SKM-1 (cell line): ENCODE measurements around the gene SMYD2.

ENCODE experiments used
- DNase-seq: peaks from one replicate; lab custom pipeline; 2025; ENCODE audit not compliant: unreplicated experiment; lab: John Stamatoyannopoulos, UW

SMYD2 gene

DNA sequence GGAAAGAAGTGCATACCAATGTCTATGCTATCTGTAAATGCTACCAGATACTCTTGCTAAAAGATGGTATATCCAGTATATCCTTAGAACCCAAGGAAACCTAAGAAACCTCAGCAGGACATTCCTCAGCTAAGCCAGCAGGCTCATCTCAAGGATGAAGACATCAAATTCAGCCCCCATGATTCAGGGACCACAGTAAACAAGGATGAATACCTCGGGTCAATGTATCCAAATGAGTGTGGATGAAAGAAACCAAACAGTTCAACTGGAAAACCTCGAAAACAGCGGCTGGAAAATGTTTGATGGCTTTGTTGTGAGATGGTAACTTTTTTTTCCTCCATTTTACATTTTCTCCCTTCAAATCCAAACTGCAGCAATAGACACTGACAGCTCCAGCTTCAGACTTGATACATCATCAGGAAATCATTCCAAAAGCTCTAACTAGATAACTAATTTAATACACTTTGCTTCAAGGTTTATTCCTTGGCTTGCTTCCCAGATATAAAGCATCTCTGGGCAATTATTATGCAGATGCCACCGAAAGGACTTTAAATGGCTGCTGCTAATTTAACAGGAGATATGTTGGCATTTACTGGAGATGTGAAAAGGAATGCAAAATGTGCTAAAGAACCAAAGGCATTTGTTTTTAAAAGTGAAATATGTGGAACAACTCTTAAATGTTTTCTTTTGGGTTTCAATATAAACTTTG, 73.6 kb downstream of the SMYD2 start:
- DNase-seq = no peak

DNA sequence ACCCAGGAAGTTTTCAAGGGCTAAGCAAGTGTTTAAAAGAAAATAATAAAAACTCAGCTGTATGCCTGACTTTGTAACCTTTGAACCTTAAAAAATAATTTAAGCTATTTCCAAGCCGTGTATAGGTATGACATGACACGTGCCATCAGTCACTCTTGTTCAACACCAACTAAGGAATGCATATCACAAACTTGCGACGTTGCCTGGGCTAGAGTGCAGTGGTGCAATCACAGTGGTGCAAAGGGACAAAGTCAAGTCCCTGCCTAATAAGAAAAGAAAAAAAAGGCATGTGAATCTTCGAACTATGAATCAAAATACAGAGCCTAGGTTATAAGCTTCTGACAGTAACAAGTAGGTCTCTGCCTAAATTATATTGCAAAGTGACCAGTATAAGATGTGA, 79.2 kb downstream of the SMYD2 start:
- DNase-seq = no peak

DNA sequence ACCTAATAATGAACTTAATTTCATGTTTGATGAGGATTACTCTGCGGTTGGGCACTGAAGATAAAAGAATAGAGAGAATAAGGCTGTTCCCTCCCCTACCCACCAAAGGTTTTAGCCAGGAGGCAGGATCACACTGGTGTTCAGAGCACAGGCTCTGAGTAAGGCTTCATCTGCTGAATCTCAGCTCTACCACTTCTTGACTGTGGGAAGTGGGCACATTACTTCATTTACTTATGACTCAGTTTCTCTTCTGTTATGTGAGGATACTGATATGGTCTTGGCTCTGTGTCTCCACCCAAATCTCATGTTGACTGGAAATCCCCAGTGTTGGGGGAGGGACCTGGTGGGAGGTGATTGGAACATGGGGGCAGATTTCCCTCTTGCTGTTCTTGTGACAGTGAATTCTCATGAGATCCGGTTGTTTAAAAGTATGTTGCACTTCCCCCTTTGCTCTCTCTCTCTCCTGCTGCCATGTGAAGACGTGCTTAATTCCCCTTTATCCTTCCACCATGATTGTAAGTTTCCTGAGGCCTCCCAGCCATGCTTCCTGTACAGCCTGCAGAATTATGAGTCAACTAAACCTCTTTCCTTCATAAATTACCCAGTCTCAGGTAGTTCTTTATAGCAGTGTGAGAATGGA, 79.7 kb downstream of the SMYD2 start:
- DNase-seq = no peak

DNA sequence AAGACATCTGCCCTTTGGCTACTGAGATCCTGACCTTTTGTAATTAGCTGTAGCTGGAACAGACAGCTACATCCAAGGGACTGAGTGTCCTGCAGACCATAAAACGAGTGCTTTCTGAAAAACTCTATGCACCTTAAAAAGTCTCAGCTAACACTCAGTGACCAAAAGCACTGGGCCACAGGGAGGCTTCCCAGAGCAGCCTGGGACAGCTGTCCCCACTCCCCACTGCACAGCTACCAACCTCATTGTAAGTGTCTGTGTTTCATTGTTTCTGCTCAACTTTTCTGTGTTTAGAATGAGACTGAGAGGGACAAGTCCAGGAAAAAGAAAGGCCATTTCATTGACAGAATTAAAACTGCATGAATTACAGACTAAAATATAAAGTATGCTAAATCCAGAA, 80.7 kb downstream of the SMYD2 start:
- DNase-seq = no peak

DNA sequence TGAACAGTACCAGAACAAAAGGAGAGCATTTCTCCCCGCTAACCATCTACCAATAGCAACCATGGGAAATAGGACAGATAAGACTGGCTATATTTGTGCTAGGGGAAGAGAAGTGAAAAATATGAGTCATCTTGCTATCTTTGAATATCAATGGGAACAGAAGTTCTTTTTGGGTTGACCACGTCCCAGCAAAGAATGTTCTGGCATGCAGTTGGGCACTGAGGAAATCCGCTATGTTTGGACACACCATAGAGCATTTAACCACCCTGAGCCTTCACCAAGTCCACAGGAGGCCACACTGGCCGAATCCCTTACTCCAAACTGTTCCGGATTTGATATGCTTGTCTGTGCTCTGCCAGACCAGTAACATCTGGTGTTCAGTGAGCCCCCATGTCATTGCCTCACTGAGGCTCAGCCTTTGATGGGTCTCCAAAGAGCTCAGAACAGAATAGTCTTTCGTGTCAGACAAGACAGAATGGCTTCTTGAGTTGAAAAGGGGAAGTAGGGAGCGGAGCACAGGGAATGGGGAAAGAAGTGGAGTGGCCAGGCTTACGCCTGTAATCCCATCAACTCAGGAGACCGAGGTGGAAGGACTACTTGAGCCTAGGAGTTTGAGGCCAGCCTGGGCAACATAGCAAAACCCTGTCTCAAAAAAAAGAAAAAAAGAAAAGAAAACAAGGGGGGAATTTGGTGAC, 81.4 kb downstream of the SMYD2 start:
- DNase-seq = peak; percentile 51

DNA sequence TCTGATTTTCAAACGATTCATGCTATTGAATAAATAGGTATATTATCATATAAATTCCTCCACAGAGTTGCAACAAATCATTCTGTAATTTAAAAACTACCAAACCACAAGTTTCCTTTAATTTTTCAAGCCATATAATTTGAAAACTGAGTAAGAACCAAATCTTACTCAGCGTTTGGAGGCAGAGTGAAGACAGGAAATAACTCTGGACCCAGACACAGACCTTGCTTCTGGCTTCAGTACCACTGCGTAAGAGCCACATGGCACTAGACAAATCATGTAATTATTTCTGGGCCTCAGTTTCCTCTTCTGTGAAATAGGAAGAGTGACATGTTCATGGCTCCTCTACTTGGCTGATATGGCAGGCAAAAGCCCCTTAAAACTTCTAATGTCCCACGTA, 82.4 kb downstream of the SMYD2 start:
- no peak for DNase-seq

DNA sequence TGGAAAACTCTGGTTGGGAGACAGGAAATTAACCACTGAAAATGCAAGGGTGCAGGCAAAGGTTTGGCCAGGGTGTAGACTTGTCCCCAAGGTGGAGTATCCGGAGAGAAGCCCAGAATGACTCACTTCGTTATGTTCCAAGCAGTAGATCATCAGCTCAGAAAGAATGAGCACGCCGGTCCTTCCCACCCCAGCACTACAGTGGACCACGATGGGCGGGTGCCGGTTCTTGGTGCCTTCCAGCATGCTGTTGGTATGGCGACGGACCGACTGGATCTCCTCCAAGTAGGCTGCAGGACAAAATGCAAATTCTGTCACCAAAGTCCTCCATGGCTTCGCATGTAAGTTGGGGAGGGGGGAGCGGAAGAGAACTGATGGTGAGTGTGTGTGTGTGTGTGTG, 83.4 kb downstream of the SMYD2 start:
- DNase-seq = no peak

DNA sequence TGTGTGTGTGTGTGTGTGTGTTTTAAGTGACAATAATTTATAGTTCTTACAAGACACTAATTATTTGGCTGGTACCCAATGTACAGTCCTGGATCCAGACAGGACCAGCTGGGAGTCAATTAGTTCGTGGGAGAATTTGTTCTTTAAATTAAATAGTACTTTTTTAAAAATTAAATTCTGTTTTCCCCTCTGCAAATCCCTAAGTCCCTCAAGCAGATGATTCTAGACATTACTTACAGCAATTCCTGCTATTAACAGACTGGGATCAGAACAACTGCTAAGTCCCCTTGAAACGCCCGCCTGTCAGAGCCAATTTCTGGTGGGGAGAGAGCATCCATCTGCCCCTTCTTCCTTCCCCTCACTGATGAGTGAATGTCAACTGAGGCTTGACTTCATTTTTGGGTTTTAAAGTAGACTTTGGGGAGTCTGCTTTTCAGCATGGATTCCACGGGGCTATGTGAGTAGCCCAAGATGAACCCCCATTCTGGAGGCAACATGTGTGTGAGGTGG, 83.9 kb downstream of the SMYD2 start:
- no peak for DNase-seq

DNA sequence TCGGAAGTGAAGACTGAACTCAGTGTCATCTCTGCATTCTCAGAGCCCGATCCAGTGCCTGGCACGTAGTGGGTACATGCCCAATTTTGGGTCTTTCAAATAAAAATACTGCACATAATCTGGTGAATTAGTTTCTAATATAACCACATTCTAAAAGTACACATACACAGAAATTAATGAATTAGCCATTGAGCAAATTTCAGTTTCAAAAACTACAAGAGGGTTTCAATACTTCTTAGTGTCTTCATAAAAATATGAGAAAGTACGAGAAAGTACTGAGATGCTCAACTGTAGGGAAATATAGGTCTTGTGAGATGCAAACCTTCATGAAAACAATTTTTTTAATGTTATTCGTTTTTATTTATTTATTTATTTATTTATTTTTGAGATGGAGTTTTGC, 86.9 kb downstream of the SMYD2 start:
- no peak for DNase-seq

DNA sequence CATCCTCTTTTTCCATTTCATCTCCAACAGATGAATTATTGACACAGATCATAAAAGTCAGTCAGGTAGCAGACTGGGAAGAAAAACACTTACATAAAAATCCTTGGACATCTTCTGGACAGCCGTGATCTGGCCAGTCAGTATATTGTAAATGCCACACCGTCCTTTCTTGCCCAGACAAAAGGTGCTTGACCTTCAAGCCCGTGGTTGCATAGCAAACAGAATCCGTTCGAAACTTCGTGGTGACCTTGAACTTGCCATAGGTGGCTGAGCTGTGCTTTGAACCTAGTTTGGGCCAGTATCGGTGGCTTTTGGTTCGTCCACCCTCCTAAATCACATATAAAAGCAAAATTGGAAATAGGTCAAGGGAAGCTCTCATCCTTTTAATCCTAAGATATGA, 88.4 kb downstream of the SMYD2 start:
- no peak for DNase-seq

DNA sequence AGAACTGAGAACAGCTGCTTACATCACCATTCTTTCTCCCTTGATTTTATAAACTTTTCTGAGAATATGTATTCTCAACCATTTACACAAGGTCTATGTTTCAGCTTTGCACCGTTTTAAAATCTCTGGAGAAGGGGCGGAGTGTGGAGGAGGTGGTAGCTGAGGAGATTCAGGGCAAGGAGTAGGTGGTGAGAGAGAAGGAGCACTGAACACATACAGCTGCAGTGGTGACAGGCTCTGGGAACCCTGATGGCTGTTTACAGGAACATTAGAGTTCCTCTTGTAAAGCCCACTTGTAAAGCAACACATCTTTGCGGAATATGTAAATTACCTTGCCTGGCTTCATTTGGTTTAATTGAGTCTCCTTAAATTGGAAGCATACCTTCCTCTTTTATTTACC, 89.7 kb downstream of the SMYD2 start:
- DNase-seq = no peak

DNA sequence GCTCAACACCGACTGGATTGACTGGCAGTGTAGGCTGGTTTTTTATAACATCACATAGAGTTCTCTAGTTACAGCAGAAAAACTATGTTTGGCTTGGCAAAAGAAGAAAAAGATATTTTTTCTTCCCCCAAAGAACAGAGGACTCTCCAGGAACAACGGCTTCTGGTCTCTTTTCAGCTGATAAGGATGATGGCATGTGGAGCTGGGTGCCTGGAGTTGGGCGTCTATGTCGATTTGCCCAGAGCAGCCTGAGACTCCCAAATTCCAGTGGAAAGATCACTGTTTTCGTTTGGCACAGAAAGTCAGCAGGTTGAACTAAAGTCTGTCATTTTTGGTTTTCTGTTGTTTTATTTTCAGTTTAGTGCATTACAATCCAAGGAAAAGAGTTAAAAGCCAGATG, 91.1 kb downstream of the SMYD2 start:
- no peak for DNase-seq

DNA sequence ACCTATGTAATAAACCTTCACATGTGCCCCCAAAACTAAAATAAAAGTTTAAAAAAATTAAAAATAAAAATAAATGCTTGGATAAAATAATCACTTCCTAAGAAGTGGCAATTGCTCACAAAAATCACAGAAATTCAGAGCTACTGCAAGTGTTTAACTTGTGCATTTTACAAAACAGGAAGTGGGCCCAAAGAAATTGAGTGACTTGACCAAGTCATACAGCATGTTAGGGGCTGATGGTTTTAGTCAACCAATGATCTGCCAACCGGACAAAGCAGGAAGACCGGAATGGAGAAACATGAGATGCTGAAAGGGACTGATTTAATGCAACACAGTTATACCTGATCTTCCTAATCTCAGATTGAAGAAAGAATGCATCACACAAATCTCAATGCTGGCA, 96.5 kb downstream of the SMYD2 start:
- no peak for DNase-seq

DNA sequence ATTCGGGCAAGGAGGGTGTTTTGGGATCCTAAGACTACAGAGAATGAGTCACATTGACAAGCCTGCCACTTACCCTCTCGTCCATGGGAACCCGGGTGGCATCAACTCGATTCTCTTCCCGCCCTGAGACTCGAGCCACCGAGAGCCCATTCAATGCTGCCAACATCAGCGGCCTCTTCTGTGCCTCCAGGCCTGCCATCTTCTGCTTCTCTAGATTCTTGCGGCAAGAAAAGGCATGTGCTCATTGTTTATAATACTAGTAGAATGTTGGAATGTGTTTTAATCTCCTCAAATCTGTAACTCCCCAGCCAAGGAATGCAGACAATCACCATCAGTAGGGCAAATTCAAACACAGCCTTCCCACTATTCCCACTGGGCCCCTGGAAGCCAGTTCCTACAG, 96.9 kb downstream of the SMYD2 start:
- DNase-seq = no peak

DNA sequence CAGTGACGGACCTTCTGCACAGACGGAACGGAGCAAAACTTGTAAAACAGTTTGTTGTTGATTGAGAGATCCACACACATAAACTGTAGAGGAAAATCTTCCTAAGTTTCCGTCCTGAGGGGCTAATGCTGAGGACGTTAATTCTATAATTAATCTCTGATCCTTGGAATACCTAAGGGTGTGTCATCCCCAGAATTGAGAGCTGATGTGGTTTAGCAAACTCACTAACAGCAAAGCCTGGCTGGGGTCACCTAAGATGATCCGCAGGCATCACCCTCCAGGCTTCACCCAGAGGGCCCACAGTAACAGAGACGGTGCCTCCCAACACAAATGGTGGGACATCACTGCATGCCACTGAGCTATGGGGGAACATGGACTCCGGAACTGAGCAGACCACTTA, 97.5 kb downstream of the SMYD2 start:
- DNase-seq = no peak

DNA sequence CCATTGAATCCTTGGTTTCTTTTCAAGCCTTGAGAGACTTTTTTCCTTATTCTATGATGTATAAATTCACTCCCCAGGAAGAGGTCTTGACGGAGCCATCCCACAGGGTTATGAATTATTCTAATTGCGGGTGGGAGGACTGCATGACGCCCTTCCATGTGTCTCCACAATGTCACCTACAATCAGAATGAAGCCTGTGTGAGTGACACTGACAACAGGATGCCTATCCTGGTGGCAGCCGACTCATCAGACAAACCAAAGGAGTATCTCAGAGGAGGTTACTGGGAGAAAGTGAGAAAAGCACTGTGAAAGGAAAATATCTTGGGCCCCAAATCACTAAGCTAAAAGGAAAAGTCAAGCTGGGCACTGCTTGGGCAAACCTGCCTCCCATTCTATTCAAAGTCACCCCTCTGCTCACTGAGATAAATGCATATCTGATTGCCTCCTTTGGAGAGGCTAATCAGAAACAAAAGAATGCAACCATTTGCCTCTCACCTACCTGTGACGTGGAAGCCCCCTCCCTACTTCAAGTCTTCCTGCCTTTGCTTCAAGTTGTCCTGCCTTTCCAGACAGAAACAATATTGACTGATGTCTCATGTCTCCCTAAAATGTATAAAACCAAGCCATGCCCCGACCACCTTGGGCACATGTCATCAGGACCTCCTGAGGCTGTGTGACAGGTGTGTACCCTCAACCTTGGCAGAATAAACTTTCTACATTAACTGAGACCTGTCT, 98.4 kb downstream of the SMYD2 start:
- no peak for DNase-seq

DNA sequence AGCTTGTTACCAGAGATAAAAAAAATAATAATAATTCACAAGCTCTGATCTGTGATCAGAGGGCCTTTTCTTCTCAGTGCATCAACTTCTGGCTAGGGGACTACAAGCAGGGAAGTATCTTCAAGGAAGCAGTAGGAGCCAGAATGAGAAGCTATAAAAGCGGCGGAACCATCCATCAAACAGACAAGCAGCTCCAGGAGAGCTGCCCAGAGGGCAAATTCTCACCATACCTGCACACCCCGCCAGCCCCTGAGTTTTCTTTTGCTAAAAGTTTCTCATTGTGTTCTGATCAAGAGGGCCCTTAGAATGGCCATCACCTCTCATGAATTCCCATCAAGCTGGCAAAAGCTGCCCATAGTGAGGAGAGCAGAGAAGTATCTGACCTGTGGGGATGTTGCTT, 99.4 kb downstream of the SMYD2 start:
- no peak for DNase-seq

DNA sequence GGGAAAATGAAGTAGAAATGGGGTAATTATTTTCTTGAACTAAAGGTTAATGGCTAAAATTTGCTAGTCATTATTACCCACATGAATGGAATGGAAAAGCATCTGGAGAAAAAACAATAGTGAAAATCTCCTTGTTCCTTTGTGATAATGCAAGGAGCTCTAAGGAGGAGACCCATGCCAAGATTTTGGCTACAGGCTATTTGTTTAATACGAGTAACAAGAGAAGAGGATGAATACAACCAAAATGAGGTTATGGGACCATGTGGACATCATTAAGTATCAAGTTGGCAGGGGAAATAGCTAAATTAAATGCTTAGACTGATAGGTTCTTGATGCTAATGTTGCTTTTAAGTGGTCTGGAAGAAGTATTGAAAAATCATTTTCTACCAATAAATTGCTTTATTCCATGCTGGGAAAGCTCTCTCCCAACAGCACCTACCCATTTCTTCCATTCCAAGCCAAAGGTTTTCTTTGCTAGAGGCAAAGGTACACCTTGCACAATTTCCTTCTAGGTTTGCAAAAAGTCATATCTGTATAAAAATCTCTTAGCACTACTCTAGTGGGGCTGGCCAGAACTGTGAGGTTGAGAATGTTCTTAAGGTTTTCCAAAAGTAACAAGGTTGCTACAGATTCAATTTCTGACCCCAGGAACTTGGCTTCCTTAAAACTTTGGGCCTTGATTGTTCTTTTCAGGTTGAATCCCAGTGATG, 100.2 kb downstream of the SMYD2 start:
- DNase-seq = no peak

DNA sequence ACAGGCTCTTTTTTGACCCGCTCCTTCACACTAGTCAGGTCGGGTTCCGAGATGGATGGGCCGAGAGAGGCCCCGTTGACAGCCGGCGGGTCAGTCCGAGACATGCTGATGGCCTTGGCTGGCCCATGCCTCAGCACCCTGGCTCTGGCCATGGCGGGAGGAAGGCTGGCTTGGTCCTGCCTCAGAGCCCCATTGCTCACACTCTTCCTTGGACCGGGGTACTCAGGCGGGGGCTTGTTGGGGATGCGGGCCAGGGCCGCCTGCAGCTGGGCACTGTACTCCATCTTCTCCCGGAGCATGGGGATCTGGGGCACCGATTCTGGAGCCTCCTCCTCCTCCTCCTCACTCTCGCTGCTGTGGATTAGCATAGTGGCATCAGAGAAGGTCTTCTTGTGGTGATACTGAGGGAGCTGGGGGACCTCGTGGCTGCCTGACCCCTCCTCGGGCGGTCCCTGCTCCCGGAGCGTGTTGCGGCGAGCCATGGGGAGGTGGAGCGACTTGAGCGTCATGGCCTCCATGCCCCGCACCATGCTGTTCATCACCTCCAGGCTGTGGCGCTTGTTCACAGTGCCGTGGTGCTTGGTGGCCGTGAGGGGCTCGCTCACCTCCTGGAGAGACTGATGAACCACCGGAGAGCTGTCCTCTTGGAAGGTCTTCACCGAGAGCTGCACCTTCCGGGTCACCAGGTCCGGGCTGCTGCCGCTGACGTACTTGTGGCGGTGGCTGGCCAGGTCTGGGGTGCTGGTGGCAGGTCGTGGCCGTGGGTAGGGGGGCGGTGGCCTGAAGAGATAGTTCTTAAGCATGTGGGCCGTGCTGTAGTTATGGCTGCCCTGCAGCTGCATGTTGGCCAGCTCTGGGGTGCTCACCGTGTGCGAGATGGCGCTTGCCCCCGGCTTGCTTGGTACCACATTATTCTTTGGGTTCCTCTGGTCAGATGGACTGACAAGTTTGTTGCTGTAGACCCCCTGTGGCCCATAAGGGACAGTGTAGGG, 102.7 kb downstream of the SMYD2 start:
- DNase-seq = no peak
